Naive thymus-derived CD8-positive, alpha-beta T cell (primary cell): ENCODE results near the gene CXCL16. TPM values are rescaled to one million over a fixed set of nuclear protein-coding genes. Genes with fewer than 3 reads are reported as not detected.

Experiments used
- polyA plus RNA-seq, 3 donors: library from polyadenylated mRNA; unstranded; fragments of 300-500 nt; fragmentation: Illumina TruSeq; gene quantifications; one replicate each; pipeline ENCODE4 v1.2.3, GENCODE V29; 2021
- total RNA-seq, 8 experiments: library from RNA in 2 of 8; stranded (reverse) in 2 of 8; gene quantifications; one replicate each; pipeline ENCODE4 v1.2.3 and lab custom pipeline; 2021 to 2026

CXCL16 gene
- total and polyA plus RNA-seq, 5 experiments from 2014 or later = 2.2 to 5.9 (median 5.5) TPM

Other genes with a start within 250 kb of the CXCL16 start
- under 1 TPM; 0.44 to 0.47 TPM for gene SPNS2, start 241.0 kb downstream of the CXCL16 start, total RNA-seq
- gene SPNS2, start 241.0 kb downstream of the CXCL16 start, polyA plus RNA-seq = under 1 TPM; 0.53 to 0.63 (median 0.55) TPM
- 10 to 100 TPM; 84.4 to 88.6 TPM for gene MYBBP1A, start 184.5 kb downstream of the CXCL16 start, total RNA-seq
- gene MYBBP1A, start 184.5 kb downstream of the CXCL16 start, polyA plus RNA-seq = 10 to 100 TPM; 14.0 to 45.7 (median 28.7) TPM
- gene GGT6, start 179.4 kb downstream of the CXCL16 start, total RNA-seq = not detected
- not detected for gene GGT6, start 179.4 kb downstream of the CXCL16 start, polyA plus RNA-seq
- gene SMTNL2, start 155.4 kb downstream of the CXCL16 start, total RNA-seq = not detected
- not detected for gene SMTNL2, start 155.4 kb downstream of the CXCL16 start, polyA plus RNA-seq
- gene ALOX15, start 98.2 kb downstream of the CXCL16 start, total RNA-seq = under 1 TPM; 0.60 TPM
- not detected for gene ALOX15, start 98.2 kb downstream of the CXCL16 start, polyA plus RNA-seq
- gene PELP1, start 35.8 kb downstream of the CXCL16 start, total RNA-seq = 10 to 100 TPM; 70.6 to 71.3 TPM
- gene PELP1, start 35.8 kb downstream of the CXCL16 start, polyA plus RNA-seq = 10 to 100 TPM in 2 of 3 donors, 1 to 10 TPM in 1; 8.9 to 13.3 (median 12.1) TPM
- 100 to 1,000 TPM; 402 to 413 TPM for gene ARRB2, start 29.3 kb downstream of the CXCL16 start, total RNA-seq
- gene ARRB2, start 29.3 kb downstream of the CXCL16 start, polyA plus RNA-seq = 10 to 100 TPM; 47.0 to 60.5 (median 49.4) TPM
- 10 to 100 TPM; 31.1 to 32.7 TPM for gene MED11, start 8.5 kb downstream of the CXCL16 start, total RNA-seq
- 10 to 100 TPM; 37.2 to 81.1 (median 38.9) TPM for gene MED11, start 8.5 kb downstream of the CXCL16 start, polyA plus RNA-seq
- gene ZMYND15, start 95 bp downstream of the CXCL16 start, total RNA-seq = under 1 TPM; 0.38 to 0.47 TPM
- gene ZMYND15, start 95 bp downstream of the CXCL16 start, polyA plus RNA-seq = under 1 TPM in 1 of 3 donors, not detected in 2; 0.10 TPM
- not detected for gene TM4SF5, start 32.0 kb upstream of the CXCL16 start, total RNA-seq
- not detected for gene TM4SF5, start 32.0 kb upstream of the CXCL16 start, polyA plus RNA-seq
- under 1 TPM in 1 of 2 experiments, not detected in 1; 0.60 TPM for gene VMO1, start 46.4 kb upstream of the CXCL16 start, total RNA-seq
- gene VMO1, start 46.4 kb upstream of the CXCL16 start, polyA plus RNA-seq = not detected
- not detected for gene GLTPD2, start 49.0 kb upstream of the CXCL16 start, total RNA-seq
- gene GLTPD2, start 49.0 kb upstream of the CXCL16 start, polyA plus RNA-seq = under 1 TPM; 0.36 to 0.39 (median 0.39) TPM
- gene PSMB6, start 56.2 kb upstream of the CXCL16 start, total RNA-seq = 10 to 100 TPM; 56.5 to 61.6 TPM
- gene PSMB6, start 56.2 kb upstream of the CXCL16 start, polyA plus RNA-seq = 100 to 1,000 TPM; 211 to 282 (median 256) TPM
- gene PLD2, start 67.2 kb upstream of the CXCL16 start, total RNA-seq = 10 to 100 TPM; 21.4 to 27.9 TPM
- 1 to 10 TPM; 1.1 to 1.9 (median 1.9) TPM for gene PLD2, start 67.2 kb upstream of the CXCL16 start, polyA plus RNA-seq
- gene MINK1, start 93.4 kb upstream of the CXCL16 start, total RNA-seq = 100 to 1,000 TPM; 110 to 117 TPM
- gene MINK1, start 93.4 kb upstream of the CXCL16 start, polyA plus RNA-seq = 10 to 100 TPM in 1 of 3 donors, 1 to 10 TPM in 2; 4.1 to 12.9 (median 8.1) TPM
- 1 to 10 TPM; 5.7 TPM for gene C17orf107, start 159.6 kb upstream of the CXCL16 start, total RNA-seq
- gene C17orf107, start 159.6 kb upstream of the CXCL16 start, polyA plus RNA-seq = 1 to 10 TPM; 1.5 to 1.8 (median 1.6) TPM
- gene CHRNE, start 163.2 kb upstream of the CXCL16 start, total RNA-seq = 1 to 10 TPM in 1 of 2 experiments, under 1 TPM in 1; 0.94 to 1.3 TPM
- under 1 TPM; 0.19 to 0.58 (median 0.20) TPM for gene CHRNE, start 163.2 kb upstream of the CXCL16 start, polyA plus RNA-seq
- not detected for gene GP1BA, start 192.3 kb upstream of the CXCL16 start, total RNA-seq
- under 1 TPM in 2 of 3 donors, not detected in 1; 0.08 to 0.13 TPM for gene GP1BA, start 192.3 kb upstream of the CXCL16 start, polyA plus RNA-seq
- gene SLC25A11, start 200.1 kb upstream of the CXCL16 start, total RNA-seq = 10 to 100 TPM; 42.5 to 45.0 TPM
- 10 to 100 TPM; 75.3 to 78.6 (median 77.6) TPM for gene SLC25A11, start 200.1 kb upstream of the CXCL16 start, polyA plus RNA-seq
- gene RNF167, start 200.3 kb upstream of the CXCL16 start, total RNA-seq = 100 to 1,000 TPM; 143 to 145 TPM
- 10 to 100 TPM; 30.3 to 50.0 (median 32.2) TPM for gene RNF167, start 200.3 kb upstream of the CXCL16 start, polyA plus RNA-seq
- 100 to 1,000 TPM; 486 to 497 TPM for gene PFN1, start 208.6 kb upstream of the CXCL16 start, total RNA-seq
- 1,000 to 10,000 TPM; 1,824 to 2,067 (median 1,870) TPM for gene PFN1, start 208.6 kb upstream of the CXCL16 start, polyA plus RNA-seq
- 10 to 100 TPM; 35.2 to 36.7 TPM for gene ENO3, start 211.2 kb upstream of the CXCL16 start, total RNA-seq
- 1 to 10 TPM; 1.5 to 3.0 (median 1.8) TPM for gene ENO3, start 211.2 kb upstream of the CXCL16 start, polyA plus RNA-seq
- gene SPAG7, start 227.9 kb upstream of the CXCL16 start, total RNA-seq = 10 to 100 TPM; 50.5 to 52.6 TPM
- 100 to 1,000 TPM; 122 to 131 (median 129) TPM for gene SPAG7, start 227.9 kb upstream of the CXCL16 start, polyA plus RNA-seq
- 10 to 100 TPM; 56.1 to 58.7 TPM for gene CAMTA2, start 247.7 kb upstream of the CXCL16 start, total RNA-seq
- 10 to 100 TPM in 1 of 3 donors, 1 to 10 TPM in 2; 4.1 to 18.9 (median 6.3) TPM for gene CAMTA2, start 247.7 kb upstream of the CXCL16 start, polyA plus RNA-seq